Activated CD4-positive, alpha-beta T cell treated with anti-CD3 and anti-CD28 coated beads, Interleukin-2, amount 50 U/mL, for 16 hours (primary cell): ENCODE results near the gene FN3K.
A peak's percentile ranks its signal among the peaks of the same experiment; 100 is the strongest.

ENCODE experiments used
- DNase-seq: peaks from one replicate; pipeline ENCODE4 v3.0.0-alpha.2; 2020

The FN3K gene

GRCh38 chr17:82703935-82704865, 31.2 kb upstream of the FN3K start:
- no peak for DNase-seq

- no peak for DNase-seq
These were observed 30.5 kb upstream of the FN3K start for GRCh38 chr17:82704886-82705285.

DNA sequence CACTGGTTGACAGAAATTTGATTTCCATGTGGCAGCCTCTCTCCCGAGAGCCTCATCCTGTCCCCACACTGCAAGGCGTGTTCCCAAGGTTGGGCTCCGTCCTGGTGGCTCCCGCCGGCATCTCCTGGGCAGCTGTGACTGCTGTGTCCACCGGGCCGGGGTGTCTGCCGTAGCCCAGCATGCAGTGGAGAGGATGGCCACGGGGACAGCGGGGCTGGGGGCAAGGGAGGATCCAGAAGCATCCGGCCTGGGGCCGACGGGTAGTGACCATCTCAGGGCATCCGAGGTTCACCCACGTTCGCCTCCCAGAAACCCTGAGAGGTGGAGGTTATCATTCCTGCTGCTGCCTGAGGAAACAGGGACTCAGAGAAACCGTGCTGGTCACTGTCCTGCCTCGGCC, 29.7 kb upstream of the FN3K start:
- DNase-seq: no peak

DNA sequence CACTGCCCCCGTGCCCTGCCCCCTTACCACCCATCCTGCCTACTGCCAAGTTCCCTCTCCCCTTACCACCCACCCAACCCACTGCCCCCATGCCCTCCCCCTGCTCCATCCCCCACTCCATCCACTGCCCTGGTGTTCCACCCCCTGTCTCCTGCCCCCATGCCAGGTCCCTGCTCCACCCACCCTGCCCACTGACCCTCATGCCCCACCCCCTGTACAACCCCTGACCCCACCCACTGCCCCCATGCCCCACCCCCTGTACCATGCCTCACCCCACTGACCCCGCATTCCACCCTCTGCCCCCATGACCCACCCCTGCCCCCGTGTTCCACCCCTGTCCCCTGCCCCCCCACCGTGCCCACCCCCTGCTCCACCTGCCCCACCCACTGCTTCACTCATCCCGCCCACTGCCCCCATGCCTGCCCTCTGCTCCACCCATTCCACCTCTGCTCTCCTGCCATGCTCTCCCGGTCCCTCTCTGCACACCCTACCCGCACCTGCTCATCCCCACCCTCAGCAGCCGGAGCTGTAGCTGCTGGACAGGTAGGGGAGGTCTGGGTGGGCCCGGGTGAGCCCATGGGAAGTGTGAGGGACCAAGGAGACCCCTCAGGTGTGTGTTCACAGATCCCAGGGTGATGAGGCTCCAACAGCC, 26.3 kb upstream of the FN3K start:
- no peak for DNase-seq

- no peak for DNase-seq
These were observed 25.5 kb upstream of the FN3K start for GRCh38 chr17:82709676-82710498.

DNA sequence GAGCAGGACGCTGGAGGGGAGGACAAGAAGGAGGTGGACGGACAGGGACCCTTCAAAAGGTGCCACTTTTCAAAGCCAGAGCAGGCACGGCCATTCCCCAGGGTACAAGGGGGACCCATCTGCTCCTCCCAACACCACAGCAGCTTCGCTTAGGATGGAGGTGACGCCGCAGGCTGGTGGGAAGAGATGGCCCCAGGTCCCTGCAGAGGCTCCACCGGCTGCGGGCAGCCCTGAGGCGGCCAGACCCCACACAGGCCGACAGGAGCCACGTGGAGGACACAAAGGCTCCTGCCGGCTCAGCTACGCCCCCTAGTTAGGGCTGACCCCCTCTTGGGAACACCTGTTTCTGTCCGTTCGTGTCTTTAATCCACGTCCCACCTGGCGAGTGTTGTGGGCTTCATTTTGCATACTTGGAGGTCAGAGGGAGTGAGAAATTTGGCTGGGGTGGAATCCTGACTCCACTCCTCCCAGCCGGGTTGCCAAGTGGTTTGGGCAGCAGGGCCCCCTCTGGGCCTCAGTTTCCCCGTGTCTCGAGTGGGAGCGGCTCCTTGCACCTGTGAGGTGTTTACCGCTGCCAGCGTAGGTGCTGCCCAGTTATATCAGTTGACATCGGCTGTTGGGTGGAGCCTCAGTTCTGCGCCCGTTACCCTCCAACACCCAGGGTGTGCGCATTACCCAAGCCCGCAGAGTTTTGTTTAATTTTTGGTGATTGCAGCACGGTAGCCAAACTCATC, 24.7 kb upstream of the FN3K start:
- no peak for DNase-seq

DNA sequence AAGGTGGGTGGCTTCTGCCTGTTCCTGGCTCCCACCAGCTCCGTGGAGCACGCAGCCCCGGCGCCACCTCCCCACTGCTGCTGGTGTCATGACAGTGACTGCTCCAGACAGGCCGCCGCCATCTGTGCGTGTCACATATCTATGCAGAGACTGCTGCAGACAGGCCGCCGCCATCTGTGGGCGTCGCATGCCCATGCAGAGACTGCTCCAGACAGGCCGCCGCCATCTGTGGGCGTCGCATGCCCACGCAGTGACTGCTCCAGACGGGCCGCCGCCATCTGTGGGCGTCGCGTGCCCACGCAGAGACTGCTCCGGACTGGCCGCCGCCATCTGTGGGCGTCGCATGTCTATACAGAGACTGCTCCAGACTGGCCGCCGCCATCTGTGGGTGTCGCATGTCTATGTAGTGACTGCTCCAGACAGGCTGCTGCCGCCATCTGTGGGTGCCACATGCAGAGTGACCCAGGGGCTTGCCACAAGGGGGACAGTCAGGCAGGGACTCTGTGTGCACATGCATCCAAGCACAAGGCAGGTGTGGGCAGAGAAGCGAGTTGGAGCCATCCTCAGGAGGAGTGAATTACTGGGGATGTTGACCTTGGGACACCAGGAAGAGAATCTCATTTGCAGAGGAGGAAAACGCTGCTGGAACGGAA, 22.2 kb upstream of the FN3K start:
- DNase-seq: no peak

DNA sequence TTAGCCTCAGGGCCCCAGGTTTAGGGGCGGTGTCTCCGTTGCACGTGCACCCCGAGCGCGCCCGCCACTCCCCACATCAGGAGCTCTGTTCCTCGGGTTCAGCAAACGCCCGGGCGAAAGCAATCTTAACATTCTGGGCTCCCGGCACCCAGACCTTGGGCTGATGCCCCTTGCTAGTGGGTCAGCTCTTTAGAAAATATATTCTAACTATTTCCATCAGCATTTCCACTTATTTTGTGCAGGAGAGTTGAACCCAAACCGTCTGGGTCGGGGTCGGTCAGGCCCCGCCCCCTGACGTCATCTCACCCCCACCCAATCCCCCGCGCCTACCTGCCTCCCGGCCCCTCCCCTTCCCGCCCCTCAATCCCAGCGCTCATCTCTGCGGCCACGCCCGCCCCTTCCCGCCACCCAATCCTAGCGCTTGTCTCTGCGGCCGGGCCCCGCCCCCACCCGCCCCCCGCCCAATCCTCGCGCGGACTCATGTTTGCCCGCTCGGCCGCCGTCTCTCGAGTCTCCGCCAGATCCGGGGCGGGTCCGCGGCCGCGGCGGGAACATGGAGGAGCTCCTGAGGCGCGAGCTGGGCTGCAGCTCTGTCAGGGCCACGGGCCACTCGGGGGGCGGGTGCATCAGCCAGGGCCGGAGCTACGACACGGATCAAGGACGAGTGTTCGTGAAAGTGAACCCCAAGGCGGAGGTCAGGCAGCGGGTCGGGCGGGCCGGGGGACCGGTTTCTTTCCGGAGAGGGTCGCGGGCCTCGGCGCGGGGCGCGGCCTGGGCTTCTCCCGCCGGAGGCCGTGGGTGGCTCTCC, 19.0 kb upstream of the FN3K start, which contains the start of gene FN3KRP:
FN3KRP (plus strand) TSS at position 504 of the 808 bp plus-strand sequence; CDS start at position 554, 50 bp downstream.
- peak; percentile 95 for DNase-seq

GRCh38 chr17:82718986-82719685, 16.3 kb upstream of the FN3K start:
- no peak for DNase-seq

DNA sequence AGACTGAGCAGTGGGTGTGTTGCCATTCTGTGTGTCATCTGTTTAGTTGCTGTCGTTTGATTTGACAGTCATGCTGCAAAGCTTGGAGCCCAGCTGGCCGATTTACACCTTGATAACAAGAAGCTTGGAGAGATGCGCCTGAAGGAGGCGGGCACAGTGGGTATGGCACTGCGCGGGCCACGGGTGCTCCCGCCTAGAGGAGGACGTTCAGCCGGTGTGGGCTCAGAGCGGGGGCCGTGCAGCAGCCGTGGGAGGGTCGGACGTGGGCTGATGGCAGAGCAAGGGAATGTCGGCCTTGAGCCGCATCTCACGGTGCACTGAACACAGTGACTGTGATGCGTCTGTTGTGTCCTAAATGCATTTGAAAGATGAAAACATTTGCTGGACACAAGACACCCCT, 15.2 kb upstream of the FN3K start:
- DNase-seq: no peak

DNA sequence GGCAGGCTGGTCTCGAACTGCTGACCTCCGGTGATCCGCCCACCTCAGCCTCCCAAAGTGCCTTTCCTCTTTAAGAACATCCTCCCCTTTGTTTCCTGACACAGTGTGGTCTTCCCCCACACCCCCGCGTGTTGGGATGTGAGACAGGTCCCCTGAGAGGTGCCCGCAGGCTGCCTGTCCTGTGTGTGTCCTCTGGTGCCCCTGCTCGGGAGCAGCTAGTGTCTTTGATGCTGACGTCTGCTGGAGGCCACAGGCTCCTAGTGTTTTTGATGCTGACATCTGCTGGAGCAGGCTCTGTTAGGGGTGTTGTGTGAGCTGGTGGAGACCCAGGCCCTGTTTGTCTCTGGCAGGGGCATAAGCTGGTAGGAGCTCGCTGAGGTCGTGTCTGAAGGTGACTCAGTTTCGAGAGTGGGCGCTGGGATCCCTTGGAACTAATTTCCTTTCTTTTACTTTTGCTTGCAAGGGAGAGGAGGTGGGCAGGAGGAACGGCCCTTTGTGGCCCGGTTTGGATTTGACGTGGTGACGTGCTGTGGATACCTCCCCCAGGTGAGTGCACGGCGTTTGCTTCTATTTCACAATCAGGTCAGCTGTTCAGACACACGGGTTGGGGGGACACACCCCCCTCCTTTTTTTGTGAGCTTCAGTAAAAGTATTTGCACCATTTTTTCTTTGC, 12.9 kb upstream of the FN3K start:
- DNase-seq: no peak

GRCh38 chr17:82723169-82723807, 12.1 kb upstream of the FN3K start:
- DNase-seq: no peak

DNA sequence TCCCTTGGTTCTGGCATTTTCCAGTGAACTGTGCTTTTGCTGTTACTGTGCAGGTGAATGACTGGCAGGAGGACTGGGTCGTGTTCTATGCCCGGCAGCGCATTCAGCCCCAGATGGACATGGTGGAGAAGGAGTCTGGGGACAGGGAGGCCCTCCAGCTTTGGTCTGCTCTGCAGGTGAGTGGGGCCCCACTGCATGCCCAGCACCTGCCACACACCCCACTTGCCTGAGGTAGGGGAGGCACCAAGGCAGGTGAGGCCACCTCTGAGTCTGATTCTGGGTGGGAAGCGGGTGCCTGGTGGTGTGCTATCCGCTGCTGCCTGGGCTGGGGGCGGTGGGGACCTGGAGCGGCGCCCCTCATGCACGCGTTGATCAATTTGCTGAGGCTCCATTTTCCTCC, 9.0 kb upstream of the FN3K start:
- no peak for DNase-seq

GRCh38 chr17:82729479-82730260, 5.7 kb upstream of the FN3K start:
- no peak for DNase-seq

DNA sequence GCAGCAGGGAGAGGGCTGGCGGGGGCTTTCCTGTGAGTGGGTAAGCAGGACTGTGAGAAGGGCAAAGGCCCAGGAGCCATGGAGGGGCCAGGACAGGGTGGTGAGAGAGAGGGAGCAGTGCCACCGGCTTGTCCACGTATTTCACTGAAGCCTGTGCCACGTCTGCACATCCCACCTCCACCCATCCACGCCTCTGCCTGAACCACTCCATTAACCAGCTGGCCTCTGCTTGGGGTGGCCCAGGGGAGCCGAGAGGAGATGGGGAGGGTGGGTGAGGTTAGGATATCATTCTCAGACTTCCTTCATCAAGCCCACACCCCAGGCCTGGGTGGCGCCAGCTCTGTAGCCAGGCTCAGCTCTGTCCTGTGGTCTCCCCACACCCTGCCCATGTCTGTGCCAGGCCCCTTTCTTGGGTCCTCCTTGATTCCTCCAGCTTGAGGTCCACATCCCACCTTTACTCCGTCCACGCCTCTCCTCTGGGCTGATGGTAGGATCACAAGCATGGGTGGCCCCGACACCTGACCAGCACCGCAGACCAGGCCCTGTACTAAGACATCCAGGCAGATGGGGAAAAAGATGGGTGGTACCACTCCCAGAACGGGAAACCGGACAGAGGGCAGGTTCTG, 3.2 kb upstream of the FN3K start:
- DNase-seq: no peak

DNA sequence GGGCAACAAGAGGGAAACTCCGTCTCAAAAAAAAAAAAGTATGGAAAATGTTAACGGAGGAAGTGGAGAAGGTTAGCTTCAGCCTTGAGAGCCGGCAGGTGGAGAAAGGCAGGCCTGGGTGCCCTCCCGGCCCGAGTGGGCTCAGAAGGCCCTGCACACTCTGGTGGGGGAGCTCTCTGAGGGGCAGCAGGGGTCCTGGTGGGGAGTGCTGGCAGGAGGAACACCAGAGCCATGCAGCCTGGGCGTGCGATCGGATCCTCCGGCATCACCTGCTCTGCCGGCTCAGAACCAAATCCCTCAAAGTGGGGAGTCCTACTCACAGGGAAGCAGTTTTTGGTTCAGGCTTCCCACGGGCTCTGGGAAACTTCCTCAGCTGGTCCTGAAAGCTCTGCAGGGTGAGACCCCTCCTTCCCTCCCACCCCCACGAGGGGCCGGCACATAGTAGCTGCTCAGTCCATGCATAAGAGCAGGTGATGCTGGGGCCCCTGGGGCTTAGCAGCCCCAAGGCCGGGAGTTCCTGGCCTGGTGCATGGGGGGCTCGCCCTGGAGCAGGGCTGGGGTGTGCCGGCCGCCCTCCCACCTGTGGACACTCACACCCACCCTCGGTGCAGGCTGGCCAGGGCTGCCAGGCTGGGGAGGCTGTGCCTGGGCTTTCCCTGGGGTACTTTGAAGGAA, 1.2 kb downstream of the FN3K start:
- no peak for DNase-seq
